B cell (primary cell): ENCODE data around the gene CAP2. TPM values are rescaled to one million over a fixed set of nuclear protein-coding genes. Genes with fewer than 3 reads are reported as not detected.

Source experiments
- ATAC-seq: fragments of 200-7000 bp; cut with Tn5 transposase; one replicate; pipeline ENCODE4 v1.10.0; 2021; ENCODE audit warnings: low read depth, mild to moderate bottlenecking, moderate number of reproducible peaks, moderate library complexity
- CTCF ChIA-PET: fragments of 350-600 bp; sonication (Branson Sonifier 250); formaldehyde crosslinking; loops from one replicate; lab custom pipeline; 2021; ENCODE audit warnings: antibody characterized with exemption, inconsistent platforms; lab: Charles Lee
- POLR2A ChIA-PET: fragments of 350-600 bp; sonication (Branson Sonifier 250); formaldehyde crosslinking; loops from one replicate; lab custom pipeline; 2021; ENCODE audit warnings: antibody characterized with exemption; lab: Charles Lee
- DNase-seq: peaks from one replicate; pipeline ENCODE4 v3.0.0; 2013
- H2AFZ ChIP-seq: 2 replicates; pipeline ENCODE4 v1.6.1; 2012; ENCODE audit warnings: mild to moderate bottlenecking, low read depth, low read length; ENCODE audit not compliant: insufficient read depth, poor library complexity, severe bottlenecking
- H3K27ac ChIP-seq, 2 donors: 1 replicate in 1 of 2; 2 replicates in 1 of 2; pipeline ENCODE4 v1.5.1; 2012 to 2013; ENCODE audit warnings: low read length in 2 of 2, mild to moderate bottlenecking in 2 of 2, moderate library complexity in 1 of 2
- H3K27me3 ChIP-seq, 4 experiments: fragments of 200-600 bp in 1 of 4; sonication (generic) in 1 of 4; replicated peaks in 1 of 4; 1 replicate in 2 of 4; 2 replicates in 2 of 4; pipeline versions ENCODE4 v1.6.1 to v1.7.0; 2013 to 2016; ENCODE audit warnings: low read length in 3 of 4, mild to moderate bottlenecking in 2 of 4, mixed read lengths in 1 of 4, moderate library complexity in 1 of 4; ENCODE audit not compliant: insufficient read depth in 4 of 4, control insufficient read depth in 3 of 4; ENCODE audit errors: control extremely low read depth in 1 of 4
- H3K36me3 ChIP-seq, 2 experiments: replicated peaks in 1 of 2; 1 replicate in 1 of 2; 2 replicates in 1 of 2; pipeline versions ENCODE4 v1.6.1 to v1.7.1; 2013; ENCODE audit warnings: low read length in 1 of 2; ENCODE audit not compliant: insufficient read depth in 2 of 2, control insufficient read depth in 1 of 2; ENCODE audit errors: control extremely low read depth in 1 of 2, extremely low read depth in 1 of 2
- H3K4me1 ChIP-seq, 2 donors: fragments of 200-600 bp in 1 of 2; sonication (generic) in 1 of 2; 1 replicate in 1 of 2; 2 replicates in 1 of 2; pipeline versions ENCODE4 v1.5.1 to v1.6.1; 2013 to 2017; ENCODE audit warnings: low read length in 2 of 2; ENCODE audit not compliant: control insufficient read depth in 2 of 2, insufficient read depth in 2 of 2
- H3K4me2 ChIP-seq: replicated peaks from 2 replicates; pipeline ENCODE3; 2012; ENCODE audit warnings: mild to moderate bottlenecking, low read depth, low read length; ENCODE audit not compliant: poor library complexity, severe bottlenecking
- H3K4me3 ChIP-seq, 5 experiments: fragments of 200-600 bp in 1 of 5; sonication (generic) in 1 of 5; 1 replicate in 3 of 5; 2 replicates in 2 of 5; pipeline versions ENCODE4 v1.5.1 to v1.7.0; 2011 to 2016; ENCODE audit warnings: low read length in 4 of 5, mild to moderate bottlenecking in 4 of 5, low read depth in 2 of 5, control low read depth in 1 of 5, moderate library complexity in 1 of 5; ENCODE audit not compliant: insufficient read depth in 1 of 5; ENCODE audit errors: control extremely low read depth in 1 of 5, extremely low read depth in 1 of 5
- H3K79me2 ChIP-seq: fragments of 200-600 bp; sonication (generic); one replicate; pipeline ENCODE4 v1.6.0; 2016; ENCODE audit warnings: low read length; ENCODE audit not compliant: control insufficient read depth, insufficient read depth
- H3K9ac ChIP-seq: fragments of 200-600 bp; sonication (generic); 2 replicates; pipeline ENCODE4 v1.6.1; 2017; ENCODE audit warnings: mild to moderate bottlenecking, low read length, moderate library complexity
- H3K9me3 ChIP-seq, 3 donors: one replicate each; pipeline versions ENCODE4 v1.6.1 to v1.7.1; 2013; ENCODE audit warnings: low read length in 2 of 3; ENCODE audit not compliant: control insufficient read depth in 2 of 3, insufficient read depth in 1 of 3; ENCODE audit errors: control extremely low read depth in 1 of 3
- H4K20me1 ChIP-seq: 2 replicates; pipeline ENCODE4 v1.6.0; 2012; ENCODE audit warnings: mild to moderate bottlenecking, low read length; ENCODE audit not compliant: insufficient read depth, control insufficient read depth, poor library complexity, severe bottlenecking
- H3K27ac Mint-ChIP-seq: one replicate; pipeline ENCODE4 v1.8.0; 2021; ENCODE audit warnings: mixed read lengths
- H3K27me3 Mint-ChIP-seq: one replicate; pipeline ENCODE4 v1.8.0; 2021; ENCODE audit warnings: mixed read lengths
- H3K4me1 Mint-ChIP-seq: one replicate; pipeline ENCODE4 v1.8.0; 2021; ENCODE audit warnings: mixed read lengths
- H3K4me3 Mint-ChIP-seq: one replicate; pipeline ENCODE4 v1.8.0; 2021; ENCODE audit warnings: mixed read lengths
- H3K9me3 Mint-ChIP-seq: one replicate; pipeline ENCODE4 v1.8.0; 2022; ENCODE audit warnings: mixed read lengths; ENCODE audit not compliant: insufficient read depth
- CTCF ChIP-seq: fragments of 200-600 bp; IDR thresholded peaks from one replicate; pipeline ENCODE4 v1.8.0; 2022; ENCODE audit warnings: antibody characterized with exemption, mild to moderate bottlenecking
- EZH2 ChIP-seq: IDR thresholded peaks from 2 replicates; pipeline ENCODE4 v1.6.1; 2012; ENCODE audit warnings: borderline replicate concordance, low read depth, mild to moderate bottlenecking, moderate library complexity, low read length; ENCODE audit not compliant: insufficient read depth, poor library complexity, severe bottlenecking
- WGBS: methylation state at CpG from one replicate; pipeline ENCODE4 v1.1.5; 2013; ENCODE audit warnings: missing lambda C conversion rate; ENCODE audit not compliant: insufficient coverage; 5-methylcytosine and 5-hydroxymethylcytosine counted together
- intact Hi-C: fragments of 100-400 bp; cut with micrococcal nuclease; formaldehyde crosslinking; loops from one replicate; pipeline ENCODE4 v1.10.0; 2022
- polyA plus RNA-seq: library from polyadenylated mRNA; depleted of rRNA; stranded (reverse); fragments of >200 nt; gene quantifications from 2 replicates; pipeline ENCODE4 v1.2.3, GENCODE V29; 2012
- total RNA-seq, 2 donors: library from RNA; stranded (reverse); fragments of 120-200 nt in 1 of 2; gene quantifications; 1 replicate in 1 of 2; 2 replicates in 1 of 2; pipeline versions ENCODE4 v1.2.3 to v1.2.4, GENCODE V29; 2013 to 2022

The CAP2 gene
- total and polyA plus RNA-seq, 2 donors (not counting 1 experiment from before 2014, with no cell fraction given) = not detected

DNA sequence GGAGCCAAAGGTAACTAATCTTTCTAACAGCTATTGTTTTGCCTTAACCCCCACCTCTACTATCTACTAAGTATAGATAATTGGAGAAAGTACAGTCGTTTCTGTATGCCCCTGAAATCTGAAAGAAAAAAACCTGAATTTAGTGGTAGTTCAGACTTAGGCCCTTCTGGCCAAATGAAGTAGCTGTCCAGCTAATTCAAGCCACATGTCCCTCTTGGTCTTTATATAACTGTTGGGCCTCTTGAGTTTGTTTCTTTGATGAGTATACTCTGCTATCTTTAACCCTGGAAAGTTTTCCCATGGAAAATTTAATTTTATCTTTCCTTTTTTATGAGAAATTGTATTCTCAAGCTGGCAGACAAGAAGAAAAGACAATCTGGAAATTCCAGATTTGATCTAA, 133.7 kb downstream of the CAP2 start:
- no CpG with 5 or more reads among the region's 1 CpG for WGBS

DNA sequence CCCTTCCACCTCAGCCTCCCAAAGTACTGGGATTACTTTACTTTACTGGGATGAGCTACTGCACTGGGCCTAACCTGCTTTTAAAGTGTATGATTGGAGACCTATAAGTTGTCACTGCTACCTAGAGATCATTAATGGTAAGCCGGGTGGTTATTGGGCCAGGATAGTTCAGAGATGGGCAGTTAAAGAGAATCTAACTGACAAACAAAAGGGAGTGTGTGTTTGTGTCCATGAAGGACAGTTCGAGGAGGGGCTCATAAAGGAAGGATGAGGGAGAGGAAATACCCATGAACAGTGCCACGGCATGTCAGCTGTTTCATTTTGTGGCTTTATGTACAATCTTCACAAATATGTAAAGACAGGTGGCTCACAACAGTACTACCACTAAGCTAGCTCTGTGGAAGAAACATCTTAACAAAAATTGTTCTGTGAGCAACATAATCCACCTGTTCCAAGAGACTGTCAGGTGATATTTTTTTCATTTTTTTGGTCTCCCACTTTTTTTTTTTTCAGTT, 137.0 kb downstream of the CAP2 start:
- no peak overlapping the region for H2AFZ ChIP-seq
- 92% methylated on average over 2 of the region's 3 CpGs for WGBS
- Mint-ChIP-seq H3K27me3 (peaks cover 11% of the 10 kb centered on the region), H3K9me3 (no peaks in the 10 kb centered on the region), H3K27ac (no peak overlapping the region), H3K4me3 (no peak overlapping the region), H3K4me1 (no peaks in the 10 kb centered on the region)
- intact Hi-C loops = no loop called here
- H3K4me1 ChIP-seq = no peaks in the 10 kb centered on the region
- no peak overlapping the region for H3K9ac ChIP-seq
- peaks cover 0 to 3% (median 0%) of the 10 kb centered on the region in 4 experiments for H3K27me3 ChIP-seq
- no peaks in the 10 kb centered on the region for H3K79me2 ChIP-seq
- TF ChIP-seq EZH2 (no peak), CTCF (no peak)
- no peaks in the 10 kb centered on the region for H3K36me3 ChIP-seq
- CTCF ChIA-PET = no interaction called here
- DNase-seq (no peak), ATAC-seq (no peak)
- H3K9me3 ChIP-seq = no peaks in the 10 kb centered on the region
- H3K4me2 ChIP-seq = no peak overlapping the region
- no peak overlapping the region for H3K27ac ChIP-seq
- H3K4me3 ChIP-seq = no peak overlapping the region
- POLR2A ChIA-PET = no interaction called here
- H4K20me1 ChIP-seq = no peaks in the 10 kb centered on the region

More for the DNA sequence above, 133.7 kb downstream of the CAP2 start:
- DNase-seq (no peak), ATAC-seq (no peak)
- Histone ChIP-seq H4K20me1 (no peaks in the 10 kb centered on the region), H3K4me2 (no peak overlapping the region), H3K9me3 (no peaks in the 10 kb centered on the region), H3K36me3 (no peaks in the 10 kb centered on the region), H3K9ac (no peak overlapping the region), H2AFZ (no peak overlapping the region), H3K4me3 (no peak overlapping the region), H3K27me3 (no peaks in the 10 kb centered on the region), H3K4me1 (no peaks in the 10 kb centered on the region), H3K27ac (no peak overlapping the region), H3K79me2 (no peaks in the 10 kb centered on the region)
- ChIA-PET CTCF (no interaction called here), POLR2A (no interaction called here)
- no peak overlapping the region for H3K27ac Mint-ChIP-seq
- H3K4me1 Mint-ChIP-seq = no peaks in the 10 kb centered on the region
- peaks cover 7% of the 10 kb centered on the region for H3K27me3 Mint-ChIP-seq
- H3K9me3 Mint-ChIP-seq = no peaks in the 10 kb centered on the region
- H3K4me3 Mint-ChIP-seq = no peak overlapping the region
- intact Hi-C loops = no loop called here
- no peak for TF ChIP-seq EZH2
